ENCODE data around the gene SRRT. TPM values are rescaled to one million over a fixed set of nuclear protein-coding genes. Genes with fewer than 3 reads are reported as not detected.

The SRRT gene
- total RNA-seq, 2 experiments from 2014 or later = 253 to 260 TPM

GRCh38 chr7:100867040-100867775, 7.7 kb upstream of the SRRT start, which contains the start of gene TRIP6:
TRIP6 (plus strand) TSS chr7:100867387; CDS start chr7:100867498, 111 bp downstream.
- H3K9me3 Mint-ChIP-seq (ENCODE audit: low read depth) = no peaks in the 10 kb centered on the region
- H3K27me3 Mint-ChIP-seq = no peaks in the 10 kb centered on the region
- H3K4me1 Mint-ChIP-seq = peaks cover 22% of the 10 kb centered on the region
- ATAC-seq (peak; percentile 68), DNase-seq (peak; percentile 84)
- intact Hi-C loops (cut with DNase I, micrococcal nuclease) = loop anchor here in 1 of 2 experiments (1.0 to 2.0 kb wide), 2 partner anchors 15 to 438 kb away; partner anchors contain the start of genes MEPCE, SLC12A9 and ZCWPW1
- peaks cover 20% of the 10 kb centered on the region for H3K36me3 Mint-ChIP-seq (ENCODE audit: low read depth)
- CTCF ChIA-PET = no interaction called here
- POLR2A ChIA-PET = interaction anchor here (0.6 to 1.1 kb wide), 2 partner anchors 8 to 15 kb away, joined by 3 read pairs; partner anchors contain the start of genes SLC12A9 and SRRT
- H3K4me3 Mint-ChIP-seq = peak within 1 kb of the TSS; percentile 90
- H3K27ac Mint-ChIP-seq = peak within 1 kb of the TSS; percentile 92

GRCh38 chr7:100867776-100868485, 7.0 kb upstream of the SRRT start:
- ChIA-PET CTCF (no interaction called here), POLR2A (no interaction called here)
- peak overlapping the region; percentile 76 for H3K27ac Mint-ChIP-seq
- peaks cover 22% of the 10 kb centered on the region for H3K4me1 Mint-ChIP-seq
- DNase-seq = no peak
- intact Hi-C loops (cut with DNase I, micrococcal nuclease) = loop anchor here in 1 of 2 experiments (1.0 to 2.0 kb wide), 2 partner anchors 16 to 439 kb away; partner anchors contain the start of genes MEPCE, SLC12A9 and ZCWPW1
- no peaks in the 10 kb centered on the region for H3K9me3 Mint-ChIP-seq (ENCODE audit: low read depth)
- no peak for ATAC-seq
- H3K27me3 Mint-ChIP-seq = no peaks in the 10 kb centered on the region
- peak overlapping the region; percentile 90 for H3K4me3 Mint-ChIP-seq
- H3K36me3 Mint-ChIP-seq (ENCODE audit: low read depth) = peaks cover 17% of the 10 kb centered on the region

GRCh38 chr7:100873599-100874299, 1.2 kb upstream of the SRRT start:
- ATAC-seq = no peak
- no peaks in the 10 kb centered on the region for H3K27me3 Mint-ChIP-seq
- H3K4me3 Mint-ChIP-seq = peak overlapping the region; percentile 99
- peaks cover 38% of the 10 kb centered on the region for H3K4me1 Mint-ChIP-seq
- no peaks in the 10 kb centered on the region for H3K9me3 Mint-ChIP-seq (ENCODE audit: low read depth)
- CTCF ChIA-PET = interaction anchor here (0.7 kb wide), 1 partner anchor 181 kb away, joined by 3 read pairs; no protein-coding TSS in a partner anchor
- intact Hi-C loops (cut with DNase I, micrococcal nuclease) = loop anchor here (1.0 to 10.0 kb wide), 4 partner anchors 166 to 1559 kb away; partner anchors contain the start of genes AP1S1 (in 1 of the 2), COPS6 (in 1 of the 2), ORAI2 (in 1 of the 2) and POP7 (in 1 of the 2)
- peaks cover 63% of the 10 kb centered on the region for H3K36me3 Mint-ChIP-seq (ENCODE audit: low read depth)
- H3K27ac Mint-ChIP-seq = peak overlapping the region; percentile 99
- no peak for DNase-seq
- POLR2A ChIA-PET = interaction anchor here (1.0 kb wide), 1 partner anchor 16 kb away, joined by 3 read pairs; the partner anchor contains the start of gene UFSP1

- ATAC-seq (peak; percentile 1), DNase-seq (no peak)
- CTCF ChIA-PET = interaction anchor here (0.7 kb wide), 1 partner anchor 181 kb away, joined by 3 read pairs; no protein-coding TSS in a partner anchor
- Mint-ChIP-seq H3K27me3 (no peaks in the 10 kb centered on the region), H3K4me1 (peaks cover 43% of the 10 kb centered on the region), H3K36me3 (ENCODE audit: low read depth) (peaks cover 66% of the 10 kb centered on the region), H3K4me3 (peak overlapping the region; percentile 99), H3K27ac (peak overlapping the region; percentile 99), H3K9me3 (ENCODE audit: low read depth) (no peaks in the 10 kb centered on the region)
- intact Hi-C loops (cut with DNase I, micrococcal nuclease) = loop anchor here (1.0 to 10.0 kb wide), 4 partner anchors 167 to 1558 kb away; partner anchors contain the start of genes AP1S1 (in 1 of the 2), COPS6 (in 1 of the 2), ORAI2 (in 1 of the 2) and POP7 (in 1 of the 2)
- POLR2A ChIA-PET = interaction anchor here (2.0 kb wide), 1 partner anchor 22 kb away, joined by 9 read pairs; the partner anchor contains the start of gene SLC12A9
These were observed 665 bp upstream of the SRRT start for GRCh38 chr7:100874300-100874576.

GRCh38 chr7:100875356-100875751, 451 bp downstream of the SRRT start:
- intact Hi-C loops (cut with DNase I, micrococcal nuclease) = loop anchor here (1.0 to 10.0 kb wide), 15 partner anchors 12 to 791 kb away; partner anchors contain the start of genes MOSPD3 (in 2 of the 2), COPS6 (in 1 of the 2), GIGYF1 (in 1 of the 2) and GNB2 (in 1 of the 2)
- ChIA-PET POLR2A (interaction anchor here (0.6 to 2.8 kb wide), 13 partner anchors 8 to 439 kb away, joined by 3 to 73 read pairs (median 4); partner anchors contain the start of genes FBXO24, MOSPD3, POP7 and PPP1R35), CTCF (interaction anchor here (0.6 to 2.8 kb wide), 7 partner anchors 12 to 183 kb away, joined by 3 to 24 read pairs (median 5); partner anchors contain the start of genes POP7, SLC12A9 and UFSP1)
- no peaks in the 10 kb centered on the region for H3K27me3 Mint-ChIP-seq
- H3K9me3 Mint-ChIP-seq (ENCODE audit: low read depth) = no peaks in the 10 kb centered on the region
- DNase-seq (peak; percentile 73), ATAC-seq (peak; percentile 52)
- H3K4me1 Mint-ChIP-seq = peaks cover 49% of the 10 kb centered on the region
- peak overlapping the region; percentile 99 for H3K4me3 Mint-ChIP-seq
- peak overlapping the region; percentile 99 for H3K27ac Mint-ChIP-seq
- H3K36me3 Mint-ChIP-seq (ENCODE audit: low read depth) = peaks cover 72% of the 10 kb centered on the region

DNA sequence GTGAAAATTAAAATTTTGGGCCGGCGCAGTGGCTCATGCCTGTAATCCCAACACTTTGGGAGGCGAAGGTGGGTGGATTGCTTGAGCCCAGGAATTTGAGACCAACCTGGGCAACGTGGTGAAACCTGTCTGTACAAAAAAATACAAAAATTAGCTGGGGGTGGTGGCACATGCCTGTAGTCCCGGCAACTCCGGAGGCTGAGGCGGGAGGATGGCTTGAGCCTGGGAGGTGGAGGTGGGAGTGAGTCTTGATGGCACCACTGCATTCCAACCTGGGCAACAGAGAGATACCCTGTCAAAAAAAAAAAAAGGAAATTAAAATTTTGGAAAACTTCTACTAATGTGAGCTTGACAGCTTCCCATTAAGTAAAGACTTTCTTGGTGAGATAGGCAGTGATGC, 3.1 kb downstream of the SRRT start:
- ChIA-PET CTCF (interaction anchor here (0.6 to 1.4 kb wide), 4 partner anchors 9 to 173 kb away, joined by 3 to 5 read pairs (median 4); no protein-coding TSS in a partner anchor), POLR2A (interaction anchor here (0.7 to 2.1 kb wide), 2 partner anchors 10 to 46 kb away, joined by 3 to 9 read pairs; no protein-coding TSS in a partner anchor)
- Mint-ChIP-seq H3K27ac (peak overlapping the region; percentile 60), H3K9me3 (ENCODE audit: low read depth) (no peaks in the 10 kb centered on the region), H3K4me1 (peaks cover 50% of the 10 kb centered on the region), H3K36me3 (ENCODE audit: low read depth) (peaks cover 76% of the 10 kb centered on the region), H3K4me3 (peak overlapping the region; percentile 21), H3K27me3 (no peaks in the 10 kb centered on the region)
- DNase-seq (no peak), ATAC-seq (no peak)
- intact Hi-C loops (cut with DNase I, micrococcal nuclease) = loop anchor here (5.0 to 10.0 kb wide), 2 partner anchors 266 to 793 kb away; partner anchors contain the start of genes COPS6 (in 1 of the 2), MOSPD3 (in 1 of the 2) and ZNF3 (in 1 of the 2)

DNA sequence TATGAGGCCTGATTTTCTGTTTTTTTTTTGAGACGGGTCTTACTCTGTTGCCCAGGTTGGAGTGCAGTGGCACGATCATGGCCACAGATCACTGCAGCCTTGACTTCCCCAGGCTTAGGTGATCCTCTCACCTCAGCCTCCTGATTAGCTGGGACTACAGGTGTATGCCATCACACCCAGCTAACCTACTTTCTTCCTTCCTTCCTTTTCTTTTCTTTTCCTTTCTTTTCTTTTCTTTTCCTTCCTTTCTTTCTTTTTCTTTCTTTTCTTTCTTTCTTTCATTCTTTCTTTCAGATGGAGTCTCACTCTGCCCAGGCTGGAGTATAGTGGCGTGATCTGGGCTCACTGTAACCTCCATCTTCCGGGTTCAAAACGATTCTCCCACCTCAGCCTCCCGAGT, 3.8 kb downstream of the SRRT start:
- peaks cover 52% of the 10 kb centered on the region for H3K4me1 Mint-ChIP-seq
- H3K27ac Mint-ChIP-seq = peak overlapping the region; percentile 34
- POLR2A ChIA-PET = interaction anchor here (2.1 kb wide), 1 partner anchor 9 kb away, joined by 9 read pairs; no protein-coding TSS in a partner anchor
- H3K36me3 Mint-ChIP-seq (ENCODE audit: low read depth) = peaks cover 77% of the 10 kb centered on the region
- no peaks in the 10 kb centered on the region for H3K27me3 Mint-ChIP-seq
- DNase-seq (no peak), ATAC-seq (no peak)
- no peak overlapping the region for H3K4me3 Mint-ChIP-seq
- intact Hi-C loops (cut with DNase I, micrococcal nuclease) = loop anchor here (5.0 to 10.0 kb wide), 2 partner anchors 266 to 794 kb away; partner anchors contain the start of genes COPS6 (in 1 of the 2), MOSPD3 (in 1 of the 2) and ZNF3 (in 1 of the 2)
- H3K9me3 Mint-ChIP-seq (ENCODE audit: low read depth) = no peaks in the 10 kb centered on the region
- CTCF ChIA-PET = interaction anchor here (1.0 to 1.4 kb wide), 2 partner anchors 9 to 173 kb away, joined by 3 to 4 read pairs; no protein-coding TSS in a partner anchor

- ChIA-PET POLR2A (interaction anchor here (2.1 kb wide), 1 partner anchor 8 kb away, joined by 9 read pairs; no protein-coding TSS in a partner anchor), CTCF (interaction anchor here (0.5 kb wide), 1 partner anchor 9 kb away, joined by 4 read pairs; no protein-coding TSS in a partner anchor)
- intact Hi-C loops (cut with DNase I, micrococcal nuclease) = loop anchor here (5.0 to 10.0 kb wide), 2 partner anchors 267 to 795 kb away; partner anchors contain the start of genes COPS6 (in 1 of the 2), MOSPD3 (in 1 of the 2) and ZNF3 (in 1 of the 2)
- Mint-ChIP-seq H3K4me3 (no peak overlapping the region), H3K27ac (peak overlapping the region; percentile 35), H3K4me1 (peaks cover 47% of the 10 kb centered on the region), H3K9me3 (ENCODE audit: low read depth) (no peaks in the 10 kb centered on the region), H3K27me3 (no peaks in the 10 kb centered on the region), H3K36me3 (ENCODE audit: low read depth) (peaks cover 77% of the 10 kb centered on the region)
- no peak for DNase-seq
- no peak for ATAC-seq
These were observed 4.9 kb downstream of the SRRT start for GRCh38 chr7:100879685-100880261.

DNA sequence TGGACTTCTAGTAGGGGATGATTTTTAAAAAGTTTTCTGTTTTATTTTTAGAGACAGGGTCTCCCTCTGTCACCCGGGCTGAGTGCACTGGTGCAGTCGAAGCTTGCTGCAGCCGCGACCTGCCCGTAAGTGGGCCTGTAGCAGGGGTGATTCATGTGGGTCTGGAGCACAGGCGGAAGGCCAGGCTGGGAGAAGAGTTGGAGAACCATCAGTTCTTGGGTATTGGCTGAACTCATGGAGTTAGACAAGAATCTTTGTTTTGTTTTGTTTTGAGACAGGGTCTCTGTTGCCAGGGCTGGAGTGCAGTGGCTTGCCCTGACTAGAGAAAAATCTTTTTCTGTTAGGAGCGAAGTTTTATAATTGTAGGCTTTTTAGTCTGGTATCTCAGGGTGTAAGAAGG, 5.7 kb downstream of the SRRT start:
- H3K27ac Mint-ChIP-seq = no peak overlapping the region
- CTCF ChIA-PET = no interaction called here

GRCh38 chr7:100881136-100881535, 6.2 kb downstream of the SRRT start:
- ChIA-PET CTCF (no interaction called here), POLR2A (no interaction called here)
- Mint-ChIP-seq H3K4me3 (no peak overlapping the region), H3K27ac (peak overlapping the region; percentile 27), H3K27me3 (no peaks in the 10 kb centered on the region), H3K4me1 (peaks cover 44% of the 10 kb centered on the region), H3K36me3 (ENCODE audit: low read depth) (peaks cover 79% of the 10 kb centered on the region), H3K9me3 (ENCODE audit: low read depth) (no peaks in the 10 kb centered on the region)
- DNase-seq (no peak), ATAC-seq (no peak)
- intact Hi-C loops (cut with DNase I, micrococcal nuclease) = no loop called here

More for the DNA sequence above, 5.7 kb downstream of the SRRT start:
- Mint-ChIP-seq H3K4me1 (peaks cover 46% of the 10 kb centered on the region), H3K4me3 (no peak overlapping the region), H3K9me3 (ENCODE audit: low read depth) (no peaks in the 10 kb centered on the region), H3K36me3 (ENCODE audit: low read depth) (peaks cover 77% of the 10 kb centered on the region), H3K27me3 (no peaks in the 10 kb centered on the region)
- POLR2A ChIA-PET = no interaction called here
- DNase-seq (no peak), ATAC-seq (no peak)
- intact Hi-C loops (cut with DNase I, micrococcal nuclease) = no loop called here

Measured in activated CD4-positive, alpha-beta T cell treated with anti-CD3 and anti-CD28 coated beads for 36 hours (primary cell).